ENCODE measurements around the gene ARID1B. TPM values are rescaled to one million over a fixed set of nuclear protein-coding genes. Genes with fewer than 3 reads are reported as not detected.

The ARID1B gene
- total RNA-seq, 1 experiment from 2014 or later: 91.7 TPM

DNA sequence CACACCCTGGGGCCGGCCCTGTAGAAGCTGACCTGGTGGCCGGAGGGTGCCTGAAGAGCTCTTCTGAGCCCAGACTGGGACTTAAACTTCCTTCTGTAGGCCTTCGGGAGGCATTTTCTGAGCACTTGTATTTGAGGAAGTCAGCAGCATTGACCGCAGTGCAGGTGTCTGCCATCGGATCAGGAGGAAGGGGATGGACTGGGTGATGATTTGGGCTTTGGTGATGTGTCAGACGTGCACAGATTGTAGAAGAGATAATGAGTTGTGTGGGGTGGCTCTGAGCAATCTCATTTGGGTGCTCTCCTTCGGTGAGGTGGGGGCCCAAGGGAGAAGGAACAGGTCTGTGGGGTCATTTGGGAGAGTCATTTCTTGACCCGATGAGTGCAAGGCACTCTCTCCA, 150.9 kb downstream of the ARID1B start:
- ChIA-PET POLR2A (no interaction called here), CTCF (no interaction called here)
- Histone ChIP-seq H3K27ac (ENCODE audit: low read length) (no peak overlapping the region), H3K27me3 (ENCODE audit: control insufficient read depth, insufficient read depth, low read length) (no peaks in the 10 kb centered on the region), H3K36me3 (ENCODE audit: control insufficient read depth, insufficient read depth, low read length) (no peaks in the 10 kb centered on the region), H3K4me1 (ENCODE audit: control insufficient read depth, insufficient read depth, low read length) (peaks cover 8% of the 10 kb centered on the region), H3K4me3 (ENCODE audit: low read depth in 2 of 2, low read length in 2 of 2) (no peak overlapping the region), H3K9me3 (ENCODE audit: control insufficient read depth, insufficient read depth, low read depth, low read length) (no peaks in the 10 kb centered on the region)
- ATAC-seq (no peak), DNase-seq (ENCODE audit: low read depth, low spot score) (no peak)
- in situ Hi-C loops (cut with HindIII; ENCODE audit: low pct_unique_long_range_greater_than_20kb, low sequenced_read_pairs) (no loop called here), intact Hi-C loops (cut with micrococcal nuclease; ENCODE audit: unreplicated experiment) (no loop called here)
- no TSS peak for BruUV-seq (replicated peaks)
- TF ChIP-seq POLR2AphosphoS5 (IDR thresholded peaks at IDR 0.05; ENCODE audit: low read depth, low read length) (no peak), CTCF (IDR thresholded peaks at IDR 0.05) (no peak), SIN3A (IDR thresholded peaks at IDR 0.05; ENCODE audit: borderline replicate concordance, insufficient read depth, low read depth, low read length) (no peak), REST (IDR thresholded peaks at IDR 0.05; ENCODE audit: insufficient read depth in 1 of 2, low read depth in 2 of 2, low read length in 1 of 2) (no peak), TCF7L2 (IDR thresholded peaks at IDR 0.05; ENCODE audit: low read depth, low read length) (no peak)

- Histone ChIP-seq H3K36me3 (ENCODE audit: control insufficient read depth, insufficient read depth, low read length) (no peaks in the 10 kb centered on the region), H3K27me3 (ENCODE audit: control insufficient read depth, insufficient read depth, low read length) (no peaks in the 10 kb centered on the region), H3K27ac (ENCODE audit: low read length) (no peak overlapping the region), H3K4me1 (ENCODE audit: control insufficient read depth, insufficient read depth, low read length) (peaks cover 15% of the 10 kb centered on the region), H3K9me3 (ENCODE audit: control insufficient read depth, insufficient read depth, low read depth, low read length) (no peaks in the 10 kb centered on the region), H3K4me3 (ENCODE audit: low read depth in 2 of 2, low read length in 2 of 2) (no peak overlapping the region)
- DNase-seq (ENCODE audit: low read depth, low spot score) (no peak), ATAC-seq (no peak)
- CTCF ChIA-PET: no interaction called here
- intact Hi-C loops (cut with micrococcal nuclease; ENCODE audit: unreplicated experiment): no loop called here
- TF ChIP-seq TCF7L2 (IDR thresholded peaks at IDR 0.05; ENCODE audit: low read depth, low read length) (no peak), CTCF (IDR thresholded peaks at IDR 0.05) (no peak), SIN3A (IDR thresholded peaks at IDR 0.05; ENCODE audit: borderline replicate concordance, insufficient read depth, low read depth, low read length) (no peak), REST (IDR thresholded peaks at IDR 0.05; ENCODE audit: insufficient read depth in 1 of 2, low read depth in 2 of 2, low read length in 1 of 2) (no peak), POLR2AphosphoS5 (IDR thresholded peaks at IDR 0.05; ENCODE audit: low read depth, low read length) (no peak)
- POLR2A ChIA-PET: no interaction called here
- in situ Hi-C loops (cut with HindIII; ENCODE audit: low pct_unique_long_range_greater_than_20kb, low sequenced_read_pairs): no loop called here
- no TSS peak for BruUV-seq (replicated peaks)
These were observed 151.8 kb downstream of the ARID1B start for GRCh38 chr6:156928972-156929371.
